Measurements from ENCODE around the gene MBD6.

GRCh38 chr12:57575771-57576612 is 53.4 kb downstream of the MBD6 start:
- TF ChIP-seq POLR2AphosphoS5 (IDR thresholded peaks at IDR 0.05; ENCODE audit: low read depth) (no peak), CTCF (IDR thresholded peaks at IDR 0.05; ENCODE audit: insufficient read depth, low read length) (no peak)

All from HL-60 (cell line).